ENCODE measurements around the gene SLC25A39. TPM values are rescaled to one million over a fixed set of nuclear protein-coding genes. Genes with fewer than 3 reads are reported as not detected.
A peak's percentile ranks its signal among the peaks of the same experiment; 100 is the strongest.

The SLC25A39 gene
- total and polyA plus RNA-seq, 2 of the 13 experiments (the other 11 are each of a cell fraction or from before 2014, with no cell fraction given), result 144 to 151 TPM

DNA sequence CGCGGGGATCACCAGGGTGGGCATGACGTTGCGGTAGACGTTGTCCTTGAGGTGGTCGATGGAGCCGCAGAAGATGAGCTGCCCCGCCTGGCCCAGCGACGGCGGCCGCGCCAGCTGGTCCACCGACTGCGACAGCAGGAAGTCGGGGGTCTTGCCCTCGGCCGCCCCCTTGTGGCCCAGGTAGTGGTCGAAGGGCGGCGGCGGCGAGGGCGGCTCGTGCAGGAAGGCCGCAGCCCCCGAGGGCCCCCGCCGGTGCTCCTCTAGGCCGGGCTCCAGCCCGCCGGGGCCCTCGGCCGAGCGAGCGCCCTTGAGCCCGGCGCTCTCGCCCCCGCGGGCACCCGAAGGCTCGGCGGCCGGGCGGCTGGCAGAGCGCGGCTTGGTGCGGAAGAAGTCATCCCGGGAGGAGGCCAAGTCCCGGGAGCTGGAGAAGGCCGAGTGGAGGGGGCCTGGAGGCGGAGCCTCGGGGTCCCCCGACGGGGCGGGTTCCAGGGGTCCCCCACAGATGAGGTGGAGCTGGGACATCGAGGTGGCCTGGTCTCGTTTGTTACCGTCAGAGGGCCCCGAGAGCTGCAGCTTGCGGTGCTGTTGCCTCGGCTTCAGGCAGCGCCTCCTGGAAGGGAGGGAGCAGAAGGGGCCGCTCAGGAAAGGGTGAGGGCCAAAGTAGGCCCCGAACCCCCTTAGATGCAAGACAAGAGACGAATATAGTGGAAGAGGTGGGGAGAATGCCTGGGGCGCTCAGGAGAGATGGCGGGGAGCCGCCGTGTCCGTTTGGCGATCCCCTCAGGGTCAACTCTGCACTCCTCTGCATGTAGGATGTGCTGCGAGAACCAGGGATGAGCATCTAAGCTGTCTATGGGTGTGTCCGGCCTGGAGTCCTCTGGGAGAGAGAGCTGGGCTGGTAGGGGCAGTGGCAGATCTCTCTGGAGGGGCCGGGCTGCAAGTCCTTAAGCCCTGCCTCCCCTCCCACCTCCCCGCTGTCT, 30.2 kb upstream of the SLC25A39 start (continued):
- TF ChIP-seq, protein P1, sequence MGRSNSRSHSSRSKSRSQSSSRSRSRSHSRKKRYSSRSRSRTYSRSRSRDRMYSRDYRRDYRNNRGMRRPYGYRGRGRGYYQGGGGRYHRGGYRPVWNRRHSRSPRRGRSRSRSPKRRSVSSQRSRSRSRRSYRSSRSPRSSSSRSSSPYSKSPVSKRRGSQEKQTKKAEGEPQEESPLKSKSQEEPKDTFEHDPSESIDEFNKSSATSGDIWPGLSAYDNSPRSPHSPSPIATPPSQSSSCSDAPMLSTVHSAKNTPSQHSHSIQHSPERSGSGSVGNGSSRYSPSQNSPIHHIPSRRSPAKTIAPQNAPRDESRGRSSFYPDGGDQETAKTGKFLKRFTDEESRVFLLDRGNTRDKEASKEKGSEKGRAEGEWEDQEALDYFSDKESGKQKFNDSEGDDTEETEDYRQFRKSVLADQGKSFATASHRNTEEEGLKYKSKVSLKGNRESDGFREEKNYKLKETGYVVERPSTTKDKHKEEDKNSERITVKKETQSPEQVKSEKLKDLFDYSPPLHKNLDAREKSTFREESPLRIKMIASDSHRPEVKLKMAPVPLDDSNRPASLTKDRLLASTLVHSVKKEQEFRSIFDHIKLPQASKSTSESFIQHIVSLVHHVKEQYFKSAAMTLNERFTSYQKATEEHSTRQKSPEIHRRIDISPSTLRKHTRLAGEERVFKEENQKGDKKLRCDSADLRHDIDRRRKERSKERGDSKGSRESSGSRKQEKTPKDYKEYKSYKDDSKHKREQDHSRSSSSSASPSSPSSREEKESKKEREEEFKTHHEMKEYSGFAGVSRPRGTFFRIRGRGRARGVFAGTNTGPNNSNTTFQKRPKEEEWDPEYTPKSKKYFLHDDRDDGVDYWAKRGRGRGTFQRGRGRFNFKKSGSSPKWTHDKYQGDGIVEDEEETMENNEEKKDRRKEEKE (IDR thresholded peaks at IDR 0.05), result no peak
- TF ChIP-seq BRCA1 (CRISPR knock-in tag; IDR thresholded peaks at IDR 0.05), result no peak
- TF ChIP-seq ONECUT2 (CRISPR knock-in tag; IDR thresholded peaks at IDR 0.05), result no peak
- TF ChIP-seq, protein P2, sequence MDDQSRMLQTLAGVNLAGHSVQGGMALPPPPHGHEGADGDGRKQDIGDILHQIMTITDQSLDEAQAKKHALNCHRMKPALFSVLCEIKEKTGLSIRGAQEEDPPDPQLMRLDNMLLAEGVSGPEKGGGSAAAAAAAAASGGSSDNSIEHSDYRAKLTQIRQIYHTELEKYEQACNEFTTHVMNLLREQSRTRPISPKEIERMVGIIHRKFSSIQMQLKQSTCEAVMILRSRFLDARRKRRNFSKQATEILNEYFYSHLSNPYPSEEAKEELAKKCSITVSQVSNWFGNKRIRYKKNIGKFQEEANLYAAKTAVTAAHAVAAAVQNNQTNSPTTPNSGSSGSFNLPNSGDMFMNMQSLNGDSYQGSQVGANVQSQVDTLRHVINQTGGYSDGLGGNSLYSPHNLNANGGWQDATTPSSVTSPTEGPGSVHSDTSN (CRISPR knock-in tag; IDR thresholded peaks at IDR 0.05; ENCODE audit: borderline replicate concordance), result no peak
- TF ChIP-seq, protein P3, sequence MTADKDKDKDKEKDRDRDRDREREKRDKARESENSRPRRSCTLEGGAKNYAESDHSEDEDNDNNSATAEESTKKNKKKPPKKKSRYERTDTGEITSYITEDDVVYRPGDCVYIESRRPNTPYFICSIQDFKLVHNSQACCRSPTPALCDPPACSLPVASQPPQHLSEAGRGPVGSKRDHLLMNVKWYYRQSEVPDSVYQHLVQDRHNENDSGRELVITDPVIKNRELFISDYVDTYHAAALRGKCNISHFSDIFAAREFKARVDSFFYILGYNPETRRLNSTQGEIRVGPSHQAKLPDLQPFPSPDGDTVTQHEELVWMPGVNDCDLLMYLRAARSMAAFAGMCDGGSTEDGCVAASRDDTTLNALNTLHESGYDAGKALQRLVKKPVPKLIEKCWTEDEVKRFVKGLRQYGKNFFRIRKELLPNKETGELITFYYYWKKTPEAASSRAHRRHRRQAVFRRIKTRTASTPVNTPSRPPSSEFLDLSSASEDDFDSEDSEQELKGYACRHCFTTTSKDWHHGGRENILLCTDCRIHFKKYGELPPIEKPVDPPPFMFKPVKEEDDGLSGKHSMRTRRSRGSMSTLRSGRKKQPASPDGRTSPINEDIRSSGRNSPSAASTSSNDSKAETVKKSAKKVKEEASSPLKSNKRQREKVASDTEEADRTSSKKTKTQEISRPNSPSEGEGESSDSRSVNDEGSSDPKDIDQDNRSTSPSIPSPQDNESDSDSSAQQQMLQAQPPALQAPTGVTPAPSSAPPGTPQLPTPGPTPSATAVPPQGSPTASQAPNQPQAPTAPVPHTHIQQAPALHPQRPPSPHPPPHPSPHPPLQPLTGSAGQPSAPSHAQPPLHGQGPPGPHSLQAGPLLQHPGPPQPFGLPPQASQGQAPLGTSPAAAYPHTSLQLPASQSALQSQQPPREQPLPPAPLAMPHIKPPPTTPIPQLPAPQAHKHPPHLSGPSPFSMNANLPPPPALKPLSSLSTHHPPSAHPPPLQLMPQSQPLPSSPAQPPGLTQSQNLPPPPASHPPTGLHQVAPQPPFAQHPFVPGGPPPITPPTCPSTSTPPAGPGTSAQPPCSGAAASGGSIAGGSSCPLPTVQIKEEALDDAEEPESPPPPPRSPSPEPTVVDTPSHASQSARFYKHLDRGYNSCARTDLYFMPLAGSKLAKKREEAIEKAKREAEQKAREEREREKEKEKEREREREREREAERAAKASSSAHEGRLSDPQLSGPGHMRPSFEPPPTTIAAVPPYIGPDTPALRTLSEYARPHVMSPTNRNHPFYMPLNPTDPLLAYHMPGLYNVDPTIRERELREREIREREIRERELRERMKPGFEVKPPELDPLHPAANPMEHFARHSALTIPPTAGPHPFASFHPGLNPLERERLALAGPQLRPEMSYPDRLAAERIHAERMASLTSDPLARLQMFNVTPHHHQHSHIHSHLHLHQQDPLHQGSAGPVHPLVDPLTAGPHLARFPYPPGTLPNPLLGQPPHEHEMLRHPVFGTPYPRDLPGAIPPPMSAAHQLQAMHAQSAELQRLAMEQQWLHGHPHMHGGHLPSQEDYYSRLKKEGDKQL (CRISPR knock-in tag; IDR thresholded peaks at IDR 0.05; ENCODE audit: low read depth), result no peak
- TF ChIP-seq NR2F6 (IDR thresholded peaks at IDR 0.05), result no peak
- TF ChIP-seq NR2F6 (CRISPR knock-in tag; IDR thresholded peaks at IDR 0.05), result no peak; the same call in 1 of the 2 replicates
- TF ChIP-seq ZFX (CRISPR knock-in tag; IDR thresholded peaks at IDR 0.05; ENCODE audit: low read depth), result peak; percentile 90
- no peak for TF ChIP-seq ZNF335 (CRISPR knock-in tag; IDR thresholded peaks at IDR 0.05)
- TF ChIP-seq ZBTB42 (CRISPR knock-in tag; IDR thresholded peaks at IDR 0.05), result no peak
- TF ChIP-seq ZEB1 (IDR thresholded peaks at IDR 0.05; ENCODE audit: insufficient replicate concordance, low read depth), result no peak
- TF ChIP-seq ARID4A (CRISPR knock-in tag; IDR thresholded peaks at IDR 0.05; ENCODE audit: borderline replicate concordance), result peak; percentile 38; the same call in 1 of the 2 replicates
- no peak for TF ChIP-seq NFRKB (IDR thresholded peaks at IDR 0.05)
- TF ChIP-seq ZNF557 (CRISPR knock-in tag; IDR thresholded peaks at IDR 0.05), result 0 out of 2 replicates have a peak, but pooled peaks have one; percentile 53
